BLaER1 treated with 17β-estradiol and CSF1 and Interleukin-3, amounts not matched to agents 10 nM and 100 nM (cell line): ENCODE measurements around the gene GCA.

Experiments
- H3K27ac ChIP-seq, 11 experiments: shearing (Covaris generic); formaldehyde crosslinking; 2 replicates each; pipeline ENCODE4 v1.8.1; 2022
- H3K27me3 ChIP-seq, 11 experiments: shearing (Covaris generic); formaldehyde crosslinking; 2 replicates each; pipeline ENCODE4 v1.8.1; 2022
- H3K36me3 ChIP-seq, 11 experiments: shearing (Covaris generic); formaldehyde crosslinking; 2 replicates each; pipeline ENCODE4 v1.8.1; 2022
- H3K4me1 ChIP-seq, 10 experiments: shearing (Covaris generic); formaldehyde crosslinking; 2 replicates each; pipeline ENCODE4 v1.8.1; 2022
- H3K4me2 ChIP-seq, 11 experiments: shearing (Covaris generic); formaldehyde crosslinking; 2 replicates each; pipeline ENCODE4 v1.8.1; 2022
- H3K4me3 ChIP-seq, 10 experiments: shearing (Covaris generic); formaldehyde crosslinking; 2 replicates each; pipeline ENCODE4 v1.8.1; 2022
- H3K9ac ChIP-seq, 11 experiments: shearing (Covaris generic); formaldehyde crosslinking; 2 replicates each; pipeline ENCODE4 v1.8.1; 2022
- H3K9me3 ChIP-seq, 11 experiments: shearing (Covaris generic); formaldehyde crosslinking; replicated peaks in 1 of 11; 2 replicates each; pipeline ENCODE4 v1.8.1; 2022
- H4K20me1 ChIP-seq, 11 experiments: shearing (Covaris generic); formaldehyde crosslinking; 2 replicates each; pipeline ENCODE4 v1.8.1; 2022
- Cebpa-rat ChIP-seq, 11 experiments: shearing (Covaris generic); IDR thresholded peaks; 2 replicates each; pipeline ENCODE4 v1.8.1; 2022

Gene GCA, protein sequence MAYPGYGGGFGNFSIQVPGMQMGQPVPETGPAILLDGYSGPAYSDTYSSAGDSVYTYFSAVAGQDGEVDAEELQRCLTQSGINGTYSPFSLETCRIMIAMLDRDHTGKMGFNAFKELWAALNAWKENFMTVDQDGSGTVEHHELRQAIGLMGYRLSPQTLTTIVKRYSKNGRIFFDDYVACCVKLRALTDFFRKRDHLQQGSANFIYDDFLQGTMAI

DNA sequence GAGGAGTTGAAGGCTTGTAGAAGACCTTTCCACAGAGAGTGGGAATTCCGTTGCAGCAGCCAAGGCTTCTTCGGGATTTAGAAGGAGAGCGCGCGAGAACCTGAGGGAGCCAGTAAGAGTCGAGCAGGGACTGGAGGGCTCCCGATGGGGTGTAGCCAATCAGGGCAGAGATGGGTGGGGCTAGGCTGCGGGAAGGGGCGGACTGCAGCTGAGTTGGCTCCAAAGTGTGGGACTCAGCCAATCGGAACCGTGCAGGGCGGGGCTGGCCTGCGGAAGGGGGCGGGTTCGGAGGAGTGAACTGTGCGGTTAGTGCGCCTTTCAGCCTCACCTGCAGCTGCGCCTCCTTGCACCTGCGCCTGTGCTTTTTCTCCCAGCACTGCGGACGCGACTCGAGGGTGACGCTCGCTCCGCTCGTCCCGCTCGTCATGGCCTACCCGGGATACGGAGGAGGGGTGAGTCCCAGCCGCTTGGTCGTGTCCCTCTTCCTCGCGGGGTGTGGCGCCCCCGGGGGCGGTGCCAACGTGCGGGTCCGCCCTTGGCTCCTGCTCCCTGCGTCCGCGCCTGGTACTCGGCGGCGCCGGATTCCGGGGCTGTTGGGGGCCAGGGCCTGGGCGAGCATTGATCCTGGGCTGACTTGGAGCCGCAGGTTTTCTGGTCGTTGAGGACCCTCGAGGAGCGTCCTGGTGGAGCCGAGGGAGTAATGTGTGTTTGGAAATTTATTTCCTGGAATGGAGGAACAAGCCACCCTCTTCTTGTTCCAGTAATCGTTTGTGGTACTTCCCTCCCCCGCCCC lies at the start of gene GCA:
Gene GCA, plus strand, starts transcription at position 309 of the 793 bp plus-strand sequence. Its CDS starts 117 bp downstream, at position 426.
- Histone ChIP-seq H3K36me3 (no peaks in the 10 kb centered on the region; a peak in 1 of 22 replicates), H3K27ac (peak within 1 kb of the TSS; percentile 38 to 92 (median 78); a peak in 21 of 22 replicates), H3K27me3 (no peaks in the 10 kb centered on the region)

DNA sequence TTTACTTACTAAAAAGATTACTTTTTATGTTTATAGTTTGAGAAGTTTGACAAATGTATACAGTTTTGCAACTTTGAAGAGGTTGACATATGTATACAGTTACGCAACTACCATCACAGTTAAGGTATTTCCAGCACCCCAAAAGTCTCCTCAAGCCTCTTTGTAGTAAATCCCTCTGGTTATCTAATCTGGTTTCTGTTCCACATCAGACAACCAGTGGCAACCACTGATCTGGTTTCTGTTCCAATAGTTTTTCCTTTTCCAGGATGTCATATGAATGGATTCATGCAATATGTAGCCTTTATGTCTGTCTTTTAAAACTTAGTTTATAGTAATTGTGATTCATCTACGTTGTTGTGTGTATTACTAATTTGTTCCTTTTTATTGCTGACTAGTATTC lies 48.9 kb upstream of the GCA start:
- Histone ChIP-seq H3K27ac (no peak overlapping the region), H3K4me3 (no peak overlapping the region), H3K9me3 (no peaks in the 10 kb centered on the region), H3K4me2 (no peak overlapping the region), H3K4me1 (no peaks in the 10 kb centered on the region), H3K9ac (no peak overlapping the region), H3K36me3 (peaks cover 0 to 35% (median 0%) of the 10 kb centered on the region in 11 experiments; a peak in 5 of 22 replicates), H3K27me3 (no peaks in the 10 kb centered on the region), H4K20me1 (no peaks in the 10 kb centered on the region)
- TF ChIP-seq Cebpa-rat (IDR thresholded peaks at IDR 0.05), result 0 out of 22 replicates have a peak, but pooled peaks of 1 of the 11 experiments have one; percentile 25

More for the DNA sequence above, at the start of gene GCA:
- TF ChIP-seq Cebpa-rat (IDR thresholded peaks at IDR 0.05), result no peak
- Histone ChIP-seq H4K20me1 (no peaks in the 10 kb centered on the region), H3K4me1 (peaks cover 7 to 35% (median 14%) of the 10 kb centered on the region in 10 experiments; a peak in 14 of 20 replicates), H3K9me3 (peaks cover 0 to 4% (median 0%) of the 10 kb centered on the region in 11 experiments; a peak in 3 of 22 replicates), H3K9ac (peak within 1 kb of the TSS; percentile 70 to 89 (median 78)), H3K4me2 (peak within 1 kb of the TSS; percentile 69 to 93 (median 80)), H3K4me3 (peak within 1 kb of the TSS; percentile 63 to 84 (median 74))

DNA sequence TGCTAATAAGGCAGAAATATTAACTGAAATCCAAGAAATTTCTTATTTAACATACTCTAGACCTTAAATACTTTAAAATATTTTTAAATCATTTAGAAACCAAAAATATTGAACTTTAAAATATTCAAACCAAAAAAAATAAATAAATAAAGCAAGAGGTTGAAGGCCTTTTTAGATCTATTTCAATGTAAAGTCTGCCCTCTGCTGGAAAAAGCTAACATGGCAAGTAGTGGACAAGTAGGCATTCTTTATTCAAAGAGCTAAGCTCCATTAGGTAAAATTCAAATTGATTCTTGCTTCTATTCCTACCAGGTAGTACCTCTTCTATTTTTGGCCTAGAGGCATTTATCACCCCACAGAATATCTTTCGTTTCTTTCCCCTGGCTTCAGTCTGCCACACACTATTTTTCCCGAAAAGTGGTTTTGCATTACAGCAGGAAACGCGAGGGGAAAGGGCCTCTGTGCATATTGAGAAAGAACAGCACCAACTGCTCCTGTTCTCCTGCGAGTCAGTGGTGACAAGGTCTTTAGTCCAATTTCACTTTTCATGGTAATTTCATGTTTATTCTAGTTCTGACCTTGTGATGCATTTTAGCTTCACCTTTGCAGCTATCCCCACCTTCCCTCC lies 45.9 kb upstream of the GCA start:
- Histone ChIP-seq H3K27ac (no peak overlapping the region), H4K20me1 (no peaks in the 10 kb centered on the region), H3K36me3 (peaks cover 0 to 21% (median 0%) of the 10 kb centered on the region in 11 experiments; a peak in 5 of 22 replicates), H3K9ac (no peak overlapping the region), H3K4me3 (no peak overlapping the region), H3K4me2 (no peak overlapping the region), H3K4me1 (no peaks in the 10 kb centered on the region), H3K9me3 (no peaks in the 10 kb centered on the region), H3K27me3 (no peaks in the 10 kb centered on the region)
- no peak for TF ChIP-seq Cebpa-rat (IDR thresholded peaks at IDR 0.05)

DNA sequence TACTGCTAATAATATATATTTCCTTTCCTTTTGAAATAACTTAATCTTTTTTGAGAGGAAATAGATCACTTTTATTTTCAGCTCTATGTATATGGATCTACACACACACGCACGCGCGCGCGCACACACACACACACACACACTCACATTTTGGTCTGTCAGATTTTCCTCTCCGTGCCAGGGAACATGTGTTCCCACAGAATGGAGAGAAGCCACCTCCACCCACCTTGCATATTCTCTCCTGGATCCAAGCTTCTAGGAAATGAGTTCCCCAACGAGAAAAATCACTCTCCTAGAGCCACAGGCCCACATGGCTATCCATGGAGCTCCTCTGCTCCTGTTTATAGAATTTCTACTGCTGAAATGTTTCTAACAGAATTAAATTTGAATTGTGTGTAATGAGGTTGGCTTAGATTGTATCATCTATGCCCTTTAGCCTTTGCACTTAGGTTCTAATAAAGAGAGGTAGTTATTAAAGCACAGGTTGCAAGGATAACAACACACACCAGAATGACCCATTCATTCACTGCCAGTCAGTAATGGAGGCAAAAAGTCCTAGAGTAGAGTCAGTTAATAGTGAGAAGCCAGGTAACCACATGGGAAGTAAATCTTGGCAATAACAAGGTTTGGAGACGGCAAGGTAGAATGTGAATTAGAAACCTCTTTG lies 45.1 kb upstream of the GCA start:
- H3K9me3 ChIP-seq, result no peaks in the 10 kb centered on the region
- no peaks in the 10 kb centered on the region for H3K4me1 ChIP-seq
- H3K4me2 ChIP-seq, result no peak overlapping the region
- peaks cover 0 to 2% (median 0%) of the 10 kb centered on the region in 11 experiments; a peak in 1 of 22 replicates for H4K20me1 ChIP-seq
- TF ChIP-seq Cebpa-rat (IDR thresholded peaks at IDR 0.05), result no peak
- H3K27ac ChIP-seq, result no peak overlapping the region
- H3K27me3 ChIP-seq, result no peaks in the 10 kb centered on the region
- H3K36me3 ChIP-seq, result peaks cover 0 to 15% (median 0%) of the 10 kb centered on the region in 11 experiments; a peak in 3 of 22 replicates
- no peak overlapping the region for H3K4me3 ChIP-seq
- H3K9ac ChIP-seq, result no peak overlapping the region

DNA sequence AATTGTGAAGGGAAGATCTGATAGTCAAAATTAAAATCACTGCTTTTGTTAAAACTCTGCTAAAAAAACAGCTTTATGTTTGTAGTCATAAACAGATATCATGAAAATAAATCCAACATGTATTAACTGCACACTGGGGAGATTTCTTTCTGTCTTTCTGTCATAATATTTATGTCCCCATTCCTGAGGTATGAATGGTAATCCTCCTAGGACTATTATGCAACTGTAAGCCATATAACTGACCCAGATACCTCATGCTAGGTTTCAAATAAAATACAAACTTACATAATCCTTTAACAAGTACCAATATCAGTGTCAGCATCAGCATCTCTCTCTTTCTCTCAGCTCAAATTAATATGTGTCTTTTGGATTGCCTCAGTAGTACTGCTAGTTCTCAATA lies 43.7 kb upstream of the GCA start:
- Histone ChIP-seq H3K4me1 (no peaks in the 10 kb centered on the region), H3K4me2 (no peak overlapping the region), H3K9ac (peak overlapping the region in 1 of 11 experiments; percentile 2; a peak in 1 of 22 replicates), H3K36me3 (peaks cover 0 to 23% (median 0%) of the 10 kb centered on the region in 11 experiments; a peak in 4 of 22 replicates), H3K27ac (no peak overlapping the region), H3K27me3 (no peaks in the 10 kb centered on the region), H3K4me3 (no peak overlapping the region), H3K9me3 (no peaks in the 10 kb centered on the region), H4K20me1 (peaks cover 0 to 3% (median 0%) of the 10 kb centered on the region in 11 experiments; a peak in 1 of 22 replicates)
- no peak for TF ChIP-seq Cebpa-rat (IDR thresholded peaks at IDR 0.05)

DNA sequence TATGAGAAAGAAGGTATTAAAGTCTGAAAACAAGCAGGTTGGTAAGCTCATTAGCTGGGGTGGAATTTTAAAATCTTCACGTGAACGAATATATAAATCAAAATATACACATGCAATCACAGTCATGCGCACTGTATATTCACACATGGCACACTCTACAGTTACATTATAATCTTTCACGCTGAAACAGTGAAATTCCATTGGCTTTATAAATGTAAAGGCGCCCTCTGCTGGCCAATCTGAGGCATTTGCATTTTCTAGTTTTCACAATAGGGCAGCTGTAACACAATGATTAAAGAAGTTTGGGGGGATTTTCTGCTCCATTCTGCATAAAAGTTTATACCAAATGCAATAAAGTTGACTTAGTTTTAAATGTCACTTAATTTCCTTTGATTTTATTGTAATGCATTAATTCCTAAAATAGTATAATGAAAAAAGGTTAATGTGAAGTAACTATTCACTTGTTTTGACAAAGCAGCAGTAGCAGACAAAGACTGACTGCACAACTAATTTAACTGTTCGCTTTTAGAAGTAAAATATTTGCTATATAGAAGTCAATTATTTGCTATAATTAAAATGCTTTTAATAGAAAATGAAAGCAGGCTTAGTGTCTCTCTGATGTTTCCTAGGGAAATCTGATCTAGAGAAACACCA lies 42.7 kb upstream of the GCA start:
- Histone ChIP-seq H3K4me2 (no peak overlapping the region), H3K4me3 (no peak overlapping the region), H3K4me1 (no peaks in the 10 kb centered on the region), H3K27ac (no peak overlapping the region), H4K20me1 (peaks cover 0 to 3% (median 0%) of the 10 kb centered on the region in 11 experiments; a peak in 1 of 22 replicates), H3K9me3 (no peaks in the 10 kb centered on the region), H3K9ac (no peak overlapping the region), H3K27me3 (no peaks in the 10 kb centered on the region), H3K36me3 (peaks cover 0 to 33% (median 0%) of the 10 kb centered on the region in 11 experiments; a peak in 5 of 22 replicates)
- no peak for TF ChIP-seq Cebpa-rat (IDR thresholded peaks at IDR 0.05)

DNA sequence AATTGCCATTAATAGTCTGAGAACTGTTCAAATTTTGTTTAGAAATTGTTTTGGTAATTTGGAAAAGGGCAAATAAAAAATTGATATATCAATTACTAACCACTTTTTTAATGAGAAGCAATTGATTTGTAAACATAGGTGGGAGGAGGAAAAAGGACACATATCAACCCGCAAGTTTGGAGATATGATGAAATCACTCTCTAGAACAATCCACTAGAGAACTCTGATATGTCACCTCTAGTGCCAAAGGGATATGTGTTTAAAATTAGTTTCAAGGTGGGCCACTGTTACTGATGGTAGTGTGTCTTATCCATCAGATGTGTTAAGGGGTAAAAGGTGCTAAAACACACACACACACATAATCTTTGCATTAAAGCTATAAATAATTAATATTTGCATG lies 42.1 kb upstream of the GCA start:
- H3K27ac ChIP-seq, result no peak overlapping the region
- no peak overlapping the region for H3K4me2 ChIP-seq
- 0 out of 20 replicates have a peak, but pooled peaks cover 0 to under 1% (median 0%) of the 10 kb centered on the region in 10 experiments for H3K4me1 ChIP-seq
- H4K20me1 ChIP-seq, result peaks cover 0 to 3% (median 0%) of the 10 kb centered on the region in 11 experiments; a peak in 1 of 22 replicates
- no peak for TF ChIP-seq Cebpa-rat (IDR thresholded peaks at IDR 0.05)
- no peaks in the 10 kb centered on the region for H3K27me3 ChIP-seq
- H3K36me3 ChIP-seq, result peaks cover 0 to 37% (median 0%) of the 10 kb centered on the region in 11 experiments; a peak in 5 of 22 replicates
- no peak overlapping the region for H3K4me3 ChIP-seq
- no peak overlapping the region for H3K9ac ChIP-seq
- H3K9me3 ChIP-seq, result no peaks in the 10 kb centered on the region

DNA sequence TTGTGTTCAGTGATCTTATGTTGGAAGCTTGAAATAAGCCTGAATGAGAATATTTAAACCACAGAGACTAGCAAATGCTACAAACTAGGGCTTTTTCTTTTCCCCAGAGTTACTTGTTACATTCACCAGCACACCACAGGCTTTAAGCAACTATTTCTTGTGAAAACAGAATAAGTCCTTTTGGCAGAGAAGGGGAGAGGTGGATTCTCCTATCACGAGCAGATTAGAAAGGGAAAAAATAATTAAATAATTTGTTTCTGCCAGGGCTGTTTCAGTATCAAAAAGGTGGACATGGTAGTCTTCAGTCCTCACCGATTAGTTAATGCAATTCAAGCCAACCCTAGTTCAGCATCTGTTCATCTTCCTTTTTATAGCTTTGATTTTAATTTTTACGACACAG lies 38.0 kb upstream of the GCA start:
- Histone ChIP-seq H3K4me3 (no peak overlapping the region), H3K9me3 (no peaks in the 10 kb centered on the region), H4K20me1 (peaks cover 0 to 3% (median 0%) of the 10 kb centered on the region in 11 experiments; a peak in 1 of 22 replicates), H3K27me3 (no peaks in the 10 kb centered on the region), H3K36me3 (peaks cover 0 to 55% (median 13%) of the 10 kb centered on the region in 11 experiments; a peak in 11 of 22 replicates), H3K4me1 (peaks cover 0 to 8% (median 0%) of the 10 kb centered on the region in 10 experiments; a peak in 5 of 20 replicates), H3K27ac (no peak overlapping the region), H3K4me2 (no peak overlapping the region), H3K9ac (no peak overlapping the region)
- no peak for TF ChIP-seq Cebpa-rat (IDR thresholded peaks at IDR 0.05)
